CD8-positive, alpha-beta memory T cell (primary cell): ENCODE results near the gene SPATA12. TPM values are rescaled to one million over a fixed set of nuclear protein-coding genes. Genes with fewer than 3 reads are reported as not detected.

Experiments
- polyA plus RNA-seq: library from polyadenylated mRNA; unstranded; fragments of 300-500 nt; fragmentation: Illumina TruSeq; gene quantifications from one replicate; pipeline ENCODE4 v1.2.3, GENCODE V29; 2021
- total RNA-seq, 2 experiments: library from RNA; stranded (reverse); gene quantifications; one replicate each; pipeline ENCODE4 v1.2.3, GENCODE V29; 2021

The SPATA12 gene
- total and polyA plus RNA-seq, 3 experiments from 2014 or later, result not detected

Other genes starting within 250 kb of the SPATA12 start
- gene IL17RD, start 104.7 kb downstream of the SPATA12 start, total RNA-seq, result under 1 TPM; 0.04 TPM
- gene IL17RD, start 104.7 kb downstream of the SPATA12 start, polyA plus RNA-seq, result not detected
- under 1 TPM in 1 of 2 experiments, not detected in 1; 0.44 TPM for gene HESX1, start 139.3 kb downstream of the SPATA12 start, total RNA-seq
- gene HESX1, start 139.3 kb downstream of the SPATA12 start, polyA plus RNA-seq, result not detected
- 10 to 100 TPM; 35.9 to 36.1 TPM for gene APPL1, start 167.1 kb downstream of the SPATA12 start, total RNA-seq
- 43.5 TPM for gene APPL1, start 167.1 kb downstream of the SPATA12 start, polyA plus RNA-seq
- not detected for gene ASB14, start 232.0 kb downstream of the SPATA12 start, total RNA-seq
- 0.24 TPM for gene ASB14, start 232.0 kb downstream of the SPATA12 start, polyA plus RNA-seq